NCI-H1092 treated with DMSO at 0.1 percent for 48 hours (cell line): Measurements from ENCODE around the gene ZMYND11.

Experiments
- DNase-seq: peaks from one replicate; lab custom pipeline; 2025; lab: John Stamatoyannopoulos, UW

ZMYND11 gene

DNA sequence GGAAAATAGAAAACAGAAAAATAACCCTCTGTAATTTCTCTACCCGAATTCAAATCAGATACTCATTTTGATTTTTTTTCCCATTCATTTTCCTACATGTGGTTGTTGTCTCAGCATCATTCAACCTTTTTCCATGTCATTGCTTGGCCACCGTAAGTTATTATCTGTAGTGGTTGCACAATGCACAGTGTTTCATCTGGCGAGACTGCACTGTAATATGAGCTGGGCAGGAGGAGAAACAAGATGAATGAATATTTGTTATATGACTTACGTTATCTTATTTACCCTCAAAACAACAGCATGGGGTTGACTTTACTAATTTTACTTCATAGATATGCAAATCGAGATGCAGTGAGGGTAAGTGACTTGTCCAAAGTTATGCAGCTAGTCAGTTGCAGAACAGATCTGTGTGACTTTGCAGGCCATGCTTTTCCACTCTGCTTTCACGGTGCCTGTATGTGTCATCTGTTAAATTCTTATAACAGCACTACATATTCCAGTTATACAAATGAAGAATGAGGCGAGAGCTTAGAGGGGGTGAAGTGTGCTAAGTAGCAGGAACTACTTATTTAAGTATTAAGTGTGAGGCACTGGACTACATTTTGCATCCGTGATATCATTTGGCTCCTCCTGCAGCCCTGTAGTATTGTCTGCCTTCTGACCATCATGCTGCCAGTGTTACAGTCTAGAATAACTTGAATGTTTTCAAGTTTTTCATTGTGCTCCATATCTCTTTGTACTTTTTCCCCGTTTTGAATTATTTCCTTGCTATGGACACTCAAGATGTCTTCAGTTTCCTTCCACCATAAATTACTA lies 56.7 kb downstream of the ZMYND11 start:
- DNase-seq = no peak

DNA sequence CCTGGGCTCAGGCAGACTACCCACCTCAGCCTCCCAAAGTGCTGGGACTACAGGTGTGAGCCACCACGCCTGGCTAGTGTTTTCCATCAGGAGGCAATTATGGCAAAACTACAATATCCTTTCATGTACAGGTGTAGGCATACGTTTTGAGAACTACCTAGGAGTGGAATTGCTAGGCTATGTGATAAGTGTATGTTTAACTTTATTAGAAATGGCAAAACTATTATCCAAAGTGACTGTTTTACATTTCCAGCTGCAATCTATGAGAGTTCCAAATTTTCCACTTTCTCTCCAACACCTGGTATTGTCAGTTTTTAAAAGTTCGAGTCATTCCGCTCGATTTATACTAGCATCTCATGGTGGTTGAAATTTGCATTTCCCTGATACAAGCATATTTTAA lies 59.0 kb downstream of the ZMYND11 start:
- DNase-seq = no peak

DNA sequence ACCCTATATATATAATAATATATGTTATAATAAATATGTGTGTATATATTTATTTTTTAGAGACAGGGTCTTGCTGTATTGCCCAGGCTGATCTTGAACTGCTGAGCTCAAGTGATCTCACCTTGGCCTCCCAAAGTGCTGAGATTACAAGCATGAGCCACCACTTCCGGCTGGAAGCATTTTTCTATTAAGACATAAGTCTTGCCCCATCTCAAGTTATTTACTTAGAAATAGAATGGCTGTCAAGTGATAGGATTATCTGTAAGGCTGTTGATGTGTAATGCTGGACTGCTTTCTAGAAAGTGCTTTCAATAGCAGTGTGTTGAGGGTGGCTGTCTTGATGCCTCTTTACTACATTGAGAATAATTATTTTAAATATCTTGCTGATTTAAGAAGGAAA lies 65.2 kb downstream of the ZMYND11 start:
- no peak for DNase-seq

DNA sequence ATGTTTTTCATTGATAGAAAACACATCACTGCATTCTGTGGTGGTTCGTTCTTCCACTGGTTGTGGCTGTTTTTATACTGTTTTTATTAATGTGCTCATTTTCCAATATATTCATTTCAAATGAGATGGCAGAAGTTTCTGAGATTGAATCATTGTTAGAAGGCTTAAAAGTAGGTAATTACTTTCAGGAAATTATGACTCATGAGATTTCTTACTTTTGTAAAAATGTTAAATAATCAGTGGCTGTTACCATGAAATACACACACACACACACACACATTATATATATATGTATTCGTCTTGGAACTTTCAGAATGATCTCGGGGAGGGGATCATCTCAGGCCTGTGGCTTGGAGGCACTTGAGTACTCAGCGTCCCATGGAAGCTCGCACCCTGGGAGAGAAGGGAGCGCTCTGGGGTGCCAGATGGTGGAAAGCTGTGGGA lies 66.1 kb downstream of the ZMYND11 start:
- DNase-seq = no peak

DNA sequence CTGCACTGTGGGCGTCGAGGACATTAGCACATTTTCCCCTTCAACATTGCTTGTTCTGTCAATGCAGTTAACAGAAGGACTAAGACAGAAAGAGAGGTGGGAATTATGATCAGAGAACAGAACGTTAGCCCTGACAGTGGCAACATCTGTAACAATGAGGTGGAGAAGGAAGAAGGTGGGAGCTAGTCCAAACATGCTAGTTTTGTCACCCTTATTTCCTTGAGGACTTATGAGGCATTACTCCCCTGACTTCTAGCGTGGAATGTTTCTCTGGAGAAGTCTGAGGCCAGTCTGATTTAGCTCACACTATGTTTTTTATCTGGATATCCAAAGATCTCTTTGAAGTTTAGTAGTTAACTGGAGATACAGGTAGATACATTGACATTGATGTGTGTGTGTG lies 73.4 kb downstream of the ZMYND11 start:
- no peak for DNase-seq

DNA sequence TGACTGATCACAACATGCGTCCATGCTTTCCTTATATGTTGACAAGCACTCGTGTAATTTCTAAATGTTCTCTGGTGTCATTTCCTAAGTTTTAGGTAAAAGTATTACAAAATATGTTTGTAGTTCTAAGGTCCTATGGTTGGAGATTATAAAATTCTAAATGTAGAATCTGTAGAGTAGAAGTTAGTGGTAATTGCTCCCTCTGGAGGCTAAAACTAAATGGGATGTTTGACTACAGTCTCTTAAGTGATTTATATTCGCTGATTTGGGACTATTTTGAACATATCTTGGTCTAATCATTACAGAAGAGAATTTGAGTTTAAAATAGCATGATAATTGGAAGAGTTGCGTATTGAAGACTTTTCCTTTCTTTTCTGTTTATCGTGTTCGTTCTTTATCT lies 74.1 kb downstream of the ZMYND11 start:
- DNase-seq = no peak

DNA sequence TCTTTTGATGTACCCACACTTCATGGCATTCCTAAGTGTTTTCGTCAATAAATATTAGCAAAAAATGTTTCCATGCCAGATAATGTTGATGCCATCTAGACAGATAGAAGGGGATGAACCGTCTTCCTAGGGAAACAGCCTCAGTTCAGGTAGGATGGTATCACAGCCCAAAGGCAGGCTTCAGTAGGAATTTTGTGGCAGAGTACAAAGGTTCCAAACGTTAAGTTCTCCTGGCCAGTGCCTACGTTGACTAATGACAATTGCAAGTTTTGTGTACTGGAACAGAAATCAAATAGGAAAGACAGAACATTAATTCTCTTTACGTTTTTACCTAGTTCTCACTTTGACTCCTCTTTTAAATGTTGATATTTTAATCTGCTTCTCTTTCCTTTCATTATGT lies 75.0 kb downstream of the ZMYND11 start:
- DNase-seq = no peak

DNA sequence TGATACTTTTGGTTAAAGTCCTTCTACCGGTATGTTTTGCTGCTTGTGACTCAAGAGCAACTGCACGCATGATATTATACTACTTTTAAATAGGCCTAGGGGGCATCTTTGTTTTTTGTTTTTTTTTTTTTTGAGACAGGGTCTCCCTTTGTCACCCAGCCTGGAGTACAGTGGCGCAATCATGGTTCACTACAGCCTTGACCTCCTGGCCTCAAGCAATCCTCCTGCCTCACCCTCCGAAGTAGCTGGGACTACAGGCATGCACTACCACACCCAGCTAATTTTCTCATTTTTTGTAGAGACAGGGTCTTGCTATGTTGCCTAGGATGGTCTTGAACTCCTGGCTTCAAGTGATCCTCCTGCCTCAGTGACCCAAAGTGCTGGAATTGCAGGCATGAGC lies 80.2 kb downstream of the ZMYND11 start:
- no peak for DNase-seq

DNA sequence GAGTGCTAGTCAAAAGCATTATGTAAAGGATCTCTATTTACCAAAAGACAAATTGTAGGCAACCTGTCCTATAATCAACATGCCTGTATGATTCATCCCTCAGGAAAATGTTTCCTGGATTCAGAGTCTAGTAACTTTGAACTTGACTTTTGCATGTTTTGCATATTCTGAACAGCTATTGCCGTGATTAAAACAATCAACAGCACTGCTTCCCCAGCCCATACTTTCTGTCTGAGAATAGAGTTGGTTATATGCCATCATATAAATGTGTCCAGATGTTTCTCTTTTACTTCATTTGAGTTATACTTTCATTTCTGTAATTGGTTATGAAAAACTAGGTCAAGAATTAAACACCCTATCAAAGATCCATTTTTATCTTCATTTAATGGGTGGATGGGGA lies 83.5 kb downstream of the ZMYND11 start:
- no peak for DNase-seq

DNA sequence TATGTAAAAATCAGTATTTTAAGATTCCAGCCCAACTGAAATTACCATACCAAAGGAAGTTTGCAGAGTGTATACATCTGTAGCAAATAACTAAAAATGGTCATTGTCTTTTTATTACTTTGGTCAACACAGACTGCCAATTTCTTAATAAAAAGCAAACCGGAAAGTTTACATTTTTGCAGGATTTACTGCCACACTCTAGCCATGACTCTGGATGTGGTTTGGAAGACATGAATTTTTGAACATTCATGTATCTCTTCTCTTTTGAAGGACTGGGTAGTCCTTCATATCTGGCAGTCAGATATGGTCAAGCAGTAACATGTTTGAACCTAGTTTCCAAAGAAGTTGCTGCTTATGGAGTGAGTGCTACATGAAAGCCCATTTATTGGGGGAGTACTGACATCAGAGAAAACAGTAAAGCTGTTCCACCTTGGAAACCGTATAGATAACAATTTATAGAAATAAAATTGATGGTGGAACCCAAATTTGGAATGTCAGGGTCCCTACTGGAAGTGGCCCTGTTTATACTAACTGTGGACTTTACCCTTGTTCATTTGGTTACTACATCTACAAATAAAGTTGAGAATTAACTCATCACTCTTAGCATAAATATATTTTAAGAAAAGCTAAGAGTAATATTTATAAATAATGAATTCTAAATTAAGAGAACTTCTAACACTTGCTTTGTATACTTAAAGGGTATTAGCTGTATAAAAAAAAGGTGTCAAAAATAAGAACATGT lies 84.6 kb downstream of the ZMYND11 start:
- DNase-seq = no peak

DNA sequence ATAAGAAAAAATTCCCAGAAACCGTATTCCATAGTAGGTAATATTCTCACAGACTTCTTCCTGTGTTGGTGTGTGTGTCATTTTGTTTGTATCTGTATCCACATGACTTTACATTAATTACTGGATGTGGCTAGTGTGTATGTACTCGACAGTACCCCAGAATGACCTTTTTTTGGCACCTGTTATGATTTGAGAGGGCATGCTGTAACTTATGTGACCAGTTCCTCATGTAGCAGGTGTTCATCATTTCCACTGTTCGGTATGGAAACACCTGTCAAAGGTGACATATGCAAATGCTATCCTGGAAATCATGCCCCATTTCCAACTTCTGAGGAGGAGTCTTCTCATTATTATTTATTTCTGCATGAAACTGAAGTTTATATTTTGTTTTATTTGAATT lies 89.3 kb downstream of the ZMYND11 start:
- no peak for DNase-seq

DNA sequence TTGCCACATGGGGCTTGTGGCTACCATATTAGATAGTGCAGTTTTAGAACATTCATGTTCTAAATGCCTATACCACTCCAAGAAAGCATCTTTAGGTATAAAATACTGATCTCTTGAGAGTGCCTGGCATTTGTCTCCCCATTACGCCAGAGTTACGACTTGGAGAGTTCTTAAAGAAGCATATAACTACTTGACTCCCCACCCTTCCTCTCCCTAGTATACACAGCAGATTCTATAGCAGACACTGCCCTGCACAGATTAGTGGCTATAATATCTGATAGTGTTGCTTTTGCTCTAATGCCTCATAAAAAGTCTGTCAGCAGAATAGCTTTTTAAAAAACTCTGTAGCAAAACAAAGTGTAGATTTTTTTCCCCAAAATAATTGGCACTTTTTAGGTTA lies 90.8 kb downstream of the ZMYND11 start:
- no peak for DNase-seq

DNA sequence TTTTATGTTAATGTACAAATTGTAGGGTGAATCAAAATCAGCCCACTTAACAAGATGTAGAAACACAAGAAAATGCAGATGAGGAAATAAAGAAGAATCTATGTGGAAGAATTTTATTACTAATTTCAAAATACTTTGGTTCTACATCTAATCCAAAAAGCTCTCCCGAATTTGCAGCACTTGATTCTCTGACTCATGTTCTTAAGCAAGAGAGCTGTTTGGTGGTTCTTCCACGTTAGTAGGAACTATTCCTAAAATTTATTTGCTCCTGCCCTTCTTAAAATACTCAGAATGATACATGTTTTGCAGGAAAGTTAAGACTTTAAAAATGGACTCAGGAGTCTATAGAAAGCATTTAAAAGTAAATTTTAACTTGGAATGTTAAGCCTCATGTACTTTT lies 91.8 kb downstream of the ZMYND11 start:
- no peak for DNase-seq

DNA sequence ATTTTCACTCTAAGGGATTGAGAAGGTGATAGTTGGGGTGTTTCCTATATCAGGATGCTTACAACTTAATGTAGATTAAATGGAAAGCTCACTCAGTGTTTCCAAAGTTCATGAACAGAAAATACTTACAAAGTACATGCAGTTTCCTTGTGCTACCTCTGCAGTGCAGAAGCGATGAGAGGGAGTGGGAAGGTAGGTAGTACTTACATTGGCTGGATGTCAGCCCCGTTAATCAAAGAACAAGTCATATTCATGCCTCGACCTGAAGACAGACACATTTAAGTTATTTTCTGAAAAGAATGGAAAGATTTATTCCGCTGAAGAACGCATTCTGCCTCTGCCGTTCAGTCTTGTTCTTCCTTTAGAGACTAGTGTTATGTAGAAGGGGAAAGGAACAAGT lies 93.1 kb downstream of the ZMYND11 start:
- no peak for DNase-seq

DNA sequence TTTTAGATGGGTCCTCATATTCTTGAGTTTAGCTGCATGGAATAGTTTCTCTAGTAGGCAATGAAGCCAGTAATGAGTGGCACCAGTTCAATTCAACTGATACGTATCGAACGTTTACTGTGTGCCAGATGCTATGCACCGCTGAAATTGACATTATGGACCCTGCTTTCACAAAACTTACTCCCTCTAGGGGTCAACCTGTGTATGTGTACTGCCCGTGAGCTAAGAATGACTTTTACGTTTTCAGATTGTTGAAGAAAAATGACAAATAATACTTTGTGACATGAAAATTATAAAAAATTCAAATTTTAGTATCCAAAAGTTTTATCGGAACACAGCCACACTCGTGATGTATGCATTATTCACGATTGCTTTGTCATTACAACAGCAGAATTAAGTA lies 95.5 kb downstream of the ZMYND11 start:
- no peak for DNase-seq

DNA sequence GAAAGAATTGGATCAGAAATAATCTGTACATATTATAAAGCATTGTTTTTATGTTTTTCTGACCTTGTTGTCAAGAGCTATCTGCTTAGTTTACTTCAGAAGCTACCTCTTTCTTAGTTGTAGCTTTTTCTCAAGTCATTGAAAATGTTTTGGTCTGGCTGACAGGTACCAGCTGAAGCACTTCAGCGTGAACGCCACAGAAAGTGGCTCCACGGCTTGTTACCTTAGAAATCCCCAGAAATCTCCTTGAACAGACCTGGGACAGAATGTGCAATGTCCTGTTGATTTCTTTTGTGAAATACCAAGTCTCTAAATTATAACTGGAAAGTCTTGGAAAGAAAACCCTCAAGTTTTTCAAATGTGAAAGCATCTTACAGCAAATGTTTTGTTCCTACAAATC lies 96.8 kb downstream of the ZMYND11 start:
- DNase-seq = no peak

DNA sequence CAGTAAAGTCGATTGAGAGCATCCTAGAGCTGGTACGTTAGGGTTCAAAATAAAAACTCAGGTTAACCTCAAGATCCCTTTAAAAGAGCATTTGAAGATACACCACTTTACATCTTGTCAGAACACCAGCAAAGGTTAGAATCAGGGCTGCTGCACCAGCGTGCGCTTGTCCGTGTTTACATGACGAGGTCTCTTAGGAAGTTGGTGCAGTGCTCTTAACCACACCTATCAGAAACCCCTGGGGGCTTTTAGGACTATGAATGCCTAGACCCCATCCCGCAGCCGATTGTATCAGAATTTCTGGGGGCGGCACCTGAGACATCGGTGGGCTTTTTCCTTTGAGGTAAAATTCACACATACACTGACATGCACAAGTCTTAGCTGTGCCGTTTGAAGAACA lies 97.6 kb downstream of the ZMYND11 start:
- no peak for DNase-seq

DNA sequence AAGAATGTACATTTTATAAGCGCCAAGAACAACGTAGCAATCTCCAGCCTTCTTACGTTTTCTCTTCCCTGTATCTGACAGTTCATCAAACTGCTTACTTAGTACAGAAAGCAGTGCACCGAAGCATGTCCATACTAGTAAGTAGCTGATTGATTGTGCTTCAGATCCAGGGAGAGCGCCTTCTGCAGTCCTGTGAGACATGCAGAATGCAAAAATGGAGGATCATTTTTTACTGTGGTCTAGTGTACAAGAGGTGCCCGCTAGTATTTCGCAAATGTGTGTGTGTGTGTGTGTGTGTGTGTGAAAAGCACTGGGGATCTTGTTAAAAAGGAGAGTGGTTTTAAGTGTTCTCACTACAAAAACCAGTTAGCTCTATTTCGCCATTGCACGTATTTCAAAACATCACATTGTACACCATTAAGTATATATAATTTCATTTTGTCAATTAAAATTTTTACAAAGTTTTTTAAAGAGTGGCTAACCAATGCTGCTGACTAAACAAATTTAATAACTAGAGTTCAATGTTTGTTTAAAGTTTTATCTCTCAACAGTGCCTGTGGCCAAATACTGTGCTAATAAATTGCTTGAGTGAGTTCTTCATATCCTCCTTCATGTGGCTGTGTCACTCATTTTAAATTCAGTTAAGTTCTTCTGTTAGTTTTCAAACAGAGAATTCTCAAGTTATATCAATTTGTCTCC lies 99.6 kb downstream of the ZMYND11 start:
- no peak for DNase-seq

DNA sequence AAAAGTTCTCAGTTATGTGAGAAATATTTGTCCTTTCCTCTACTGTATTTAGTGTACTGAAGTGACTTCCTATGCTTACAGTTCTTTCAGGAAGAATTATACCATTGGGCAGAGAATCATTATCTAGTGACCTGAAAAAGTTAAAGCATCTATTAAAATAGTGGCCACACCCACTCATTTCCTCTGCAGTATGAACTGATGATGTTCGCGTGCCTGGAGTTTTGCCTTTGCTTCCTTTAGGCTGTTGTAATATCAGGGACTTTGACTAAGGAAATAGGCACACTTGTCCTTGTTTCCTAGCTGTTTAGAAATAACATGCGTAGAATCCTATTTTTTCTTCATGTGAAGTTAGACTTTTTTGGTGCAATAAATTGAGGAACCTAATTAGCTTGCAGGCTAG lies 100.7 kb downstream of the ZMYND11 start:
- no peak for DNase-seq

DNA sequence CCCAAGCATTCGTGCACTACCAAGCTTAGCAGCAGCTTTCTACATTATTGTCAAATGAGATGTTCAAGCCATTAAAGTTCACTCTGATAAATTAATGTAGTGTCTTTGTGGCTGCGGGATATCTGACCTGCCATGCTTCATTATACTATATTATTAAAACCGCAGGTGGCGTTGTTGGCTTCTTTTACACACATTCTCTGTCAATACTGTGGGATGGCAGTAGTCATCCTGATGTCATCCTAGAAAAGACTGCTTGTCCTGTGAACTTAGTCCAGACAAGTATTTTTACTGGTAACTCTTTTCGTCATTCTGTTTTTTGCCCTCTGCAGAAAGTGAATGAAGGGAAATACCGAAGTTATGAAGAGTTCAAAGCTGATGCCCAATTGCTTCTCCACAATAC lies 103.9 kb downstream of the ZMYND11 start:
- DNase-seq = no peak

DNA sequence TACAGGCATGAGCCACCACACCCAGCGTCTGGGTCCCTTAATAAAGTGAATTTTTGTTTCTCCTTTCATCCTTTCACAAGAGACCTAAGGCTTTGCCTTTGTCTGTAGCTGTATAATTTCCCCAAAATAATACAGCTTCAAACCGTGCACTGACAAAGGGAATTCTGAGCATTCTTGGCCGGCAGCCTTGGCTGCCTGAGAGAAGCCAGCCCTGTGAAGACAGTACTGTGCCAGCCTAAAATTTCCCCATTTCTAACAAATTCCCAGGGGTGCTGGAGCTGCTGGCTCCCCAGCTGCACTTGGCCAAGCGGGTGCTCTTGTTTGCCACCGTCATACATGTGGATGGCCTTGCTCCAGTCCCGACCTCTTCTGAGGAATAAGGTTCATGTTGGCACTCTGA lies 106.2 kb downstream of the ZMYND11 start:
- no peak for DNase-seq

DNA sequence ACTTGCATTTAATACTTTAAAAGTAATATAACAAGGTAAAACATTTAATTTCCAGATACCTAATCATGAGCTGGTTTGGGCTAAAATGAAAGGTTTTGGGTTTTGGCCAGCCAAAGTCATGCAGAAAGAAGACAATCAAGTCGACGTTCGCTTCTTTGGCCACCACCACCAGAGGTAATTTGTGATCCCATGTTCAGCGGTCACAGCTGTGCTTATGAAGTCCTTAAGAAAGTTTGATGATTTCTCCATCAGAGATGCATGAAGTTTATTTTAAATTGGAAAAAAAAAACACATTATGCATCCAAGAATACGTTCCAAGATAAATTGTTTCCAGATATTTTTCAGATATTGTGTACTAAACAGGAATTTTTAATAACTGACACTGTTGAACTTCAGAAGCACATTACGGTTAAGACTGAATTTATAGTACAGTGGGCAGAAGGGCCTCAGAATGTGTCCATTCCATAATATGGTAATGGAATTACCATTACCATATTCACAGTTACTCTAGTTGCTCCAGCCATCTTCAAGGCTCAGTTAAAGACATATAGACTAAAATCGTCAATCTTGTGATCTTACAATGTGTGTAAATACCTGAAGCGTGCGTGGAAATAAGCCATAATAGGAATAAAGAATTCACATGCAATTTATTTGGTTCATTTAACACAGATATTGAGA lies 106.8 kb downstream of the ZMYND11 start:
- DNase-seq = no peak
